ENCODE measurements around the gene ESRRA.
A peak's percentile ranks its signal among the peaks of the same experiment; 100 is the strongest.

ESRRA gene

GRCh38 chr11:64275031-64275800, 30.1 kb upstream of the ESRRA start:
- no peak for DNase-seq

- no peak for DNase-seq
These were observed 29.5 kb upstream of the ESRRA start for GRCh38 chr11:64275841-64276240.

- no peak for DNase-seq
These were observed 28.5 kb upstream of the ESRRA start for GRCh38 chr11:64276653-64277431.

GRCh38 chr11:64278576-64279190, 26.6 kb upstream of the ESRRA start:
- no peak for DNase-seq

DNA sequence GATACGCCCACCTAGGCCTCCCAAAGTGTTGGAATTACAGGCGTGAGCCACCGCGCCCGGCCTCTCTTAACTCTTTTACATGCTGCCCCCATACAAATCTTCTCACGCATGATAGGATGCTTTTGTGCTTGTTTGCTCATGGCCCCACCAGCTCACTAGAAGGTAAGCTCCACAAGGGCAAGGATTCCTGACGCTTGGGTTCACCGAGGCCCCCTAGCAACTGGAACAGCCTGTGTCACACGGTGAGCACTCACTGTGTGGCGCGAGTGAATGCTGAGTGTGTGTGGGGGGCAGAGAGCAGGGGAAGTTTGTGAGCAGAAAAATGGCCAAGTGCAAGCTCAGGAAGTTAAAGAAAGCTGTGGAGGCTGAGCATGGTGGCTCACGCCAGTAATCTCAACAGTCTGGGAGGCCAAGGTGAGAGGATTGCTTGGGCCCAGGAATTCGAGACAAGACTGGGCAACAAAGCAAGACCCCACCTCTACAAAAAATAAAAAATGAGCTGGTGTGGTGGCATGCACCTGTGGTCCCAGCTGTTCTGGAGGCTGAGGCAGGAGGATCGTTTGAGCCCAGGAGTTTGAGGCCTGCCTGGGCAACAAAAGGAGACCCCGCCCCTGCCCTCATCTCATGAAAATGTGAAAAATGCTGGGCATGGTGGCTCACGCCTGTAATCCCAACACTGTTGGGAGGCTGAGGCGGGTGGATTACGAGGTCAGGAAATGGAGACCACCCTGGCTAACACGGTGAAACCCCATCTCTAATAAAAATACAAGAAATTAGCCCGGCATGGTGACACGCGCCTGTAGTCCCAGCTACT, 23.2 kb upstream of the ESRRA start:
- no peak for DNase-seq

- no peak for DNase-seq
These were observed 22.2 kb upstream of the ESRRA start for GRCh38 chr11:64283092-64283491.

DNA sequence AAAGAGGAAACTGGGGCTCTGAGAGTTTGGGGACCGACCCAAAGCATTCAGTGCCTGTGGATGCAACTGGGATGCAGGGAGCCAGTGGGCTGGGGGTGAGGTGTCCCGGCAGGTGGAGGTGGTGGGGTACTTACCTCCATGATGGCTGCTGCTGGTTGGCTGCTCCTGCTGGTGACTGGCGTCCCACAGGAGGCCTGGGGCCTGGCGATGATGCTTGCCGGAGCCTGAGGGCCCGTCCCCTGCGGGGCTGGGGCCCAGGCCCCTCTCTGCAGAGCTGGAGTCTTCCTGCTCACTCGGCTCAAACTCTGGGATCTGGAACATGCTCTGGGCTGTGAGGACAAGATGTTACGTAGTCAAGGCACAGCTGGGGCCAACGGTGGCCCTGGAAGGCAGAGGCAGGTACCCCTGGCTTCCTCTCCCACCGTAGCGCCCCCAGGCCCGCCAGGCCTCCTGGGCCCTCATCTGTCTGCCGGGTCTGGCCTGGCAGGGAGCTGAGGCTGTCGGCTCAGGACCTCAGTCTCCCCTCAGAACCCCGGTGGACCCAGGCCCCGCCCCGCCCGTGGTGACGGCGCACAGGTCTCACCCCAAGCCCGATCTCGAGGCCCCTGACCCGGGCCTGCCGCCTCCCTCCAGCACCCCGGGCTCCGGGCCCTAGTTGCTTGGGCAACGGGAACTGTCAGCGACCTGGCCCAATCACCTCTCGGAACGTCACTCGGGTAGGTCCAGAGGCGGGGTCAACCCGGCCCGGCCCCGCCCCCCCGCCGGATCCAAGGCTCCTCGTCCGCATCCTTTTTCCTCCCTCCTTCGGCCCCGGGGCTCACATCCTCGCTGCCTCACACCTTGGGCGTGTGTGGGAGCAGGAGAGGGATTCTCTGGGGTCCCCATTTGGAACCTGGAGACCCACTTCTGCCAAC, 21.0 kb upstream of the ESRRA start, which contains the start of gene BAD:
Gene BAD, minus strand, starts transcription at position 618 of the 914 bp plus-strand sequence. Its CDS starts 297 bp downstream, at position 321.
- peak; percentile 97 for DNase-seq

DNA sequence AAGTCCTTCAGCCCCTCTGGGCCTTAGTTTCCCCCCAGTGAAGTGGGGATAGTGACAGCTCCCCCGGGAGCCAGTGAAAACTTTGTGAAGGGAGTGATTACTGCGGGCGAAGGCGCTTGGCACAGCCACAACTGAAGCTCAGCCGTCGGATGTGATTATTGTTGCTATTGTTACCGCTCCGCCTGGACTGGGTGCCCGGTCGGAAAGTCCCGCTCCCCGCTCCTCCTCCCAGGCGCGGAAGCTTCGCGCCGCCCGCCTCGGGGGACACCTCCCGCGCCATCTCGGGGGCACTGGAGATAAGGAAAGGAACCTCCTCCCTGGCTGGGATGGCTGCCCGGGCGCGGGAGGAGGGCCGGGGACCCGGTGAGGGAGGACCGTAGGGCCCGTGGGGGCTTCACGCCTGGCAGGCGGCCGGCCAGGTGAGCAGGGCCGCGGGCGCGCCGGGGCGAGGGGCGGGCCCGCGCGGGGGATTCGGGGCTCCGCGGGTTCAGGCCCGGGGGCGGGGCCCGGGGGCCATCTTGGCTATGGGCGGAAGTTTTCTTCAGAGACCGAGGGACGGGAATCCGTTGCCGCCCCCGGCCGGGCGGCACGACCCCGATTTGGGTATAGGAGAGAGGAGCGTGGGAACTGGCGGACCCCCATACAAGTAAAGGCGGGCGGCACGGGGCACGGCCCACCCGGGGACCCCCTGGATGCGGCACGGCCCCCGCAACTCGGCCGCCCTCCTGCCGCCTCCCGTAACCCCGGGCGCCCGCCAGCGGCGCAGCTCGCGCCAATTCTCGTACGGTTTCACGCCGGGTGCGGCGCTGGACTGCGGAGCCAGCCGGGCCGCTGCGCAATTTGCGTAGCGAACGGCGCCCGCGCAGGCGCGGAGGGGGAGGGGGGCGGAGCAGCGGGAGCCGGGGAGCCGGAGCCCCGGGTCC, 20.1 kb upstream of the ESRRA start, which contains the start of gene GPR137:
Gene GPR137, plus strand, starts transcription at position 887 of the 923 bp plus-strand sequence. CDS start 677 bp downstream, outside the sequence.
- peak; percentile 97 for DNase-seq

DNA sequence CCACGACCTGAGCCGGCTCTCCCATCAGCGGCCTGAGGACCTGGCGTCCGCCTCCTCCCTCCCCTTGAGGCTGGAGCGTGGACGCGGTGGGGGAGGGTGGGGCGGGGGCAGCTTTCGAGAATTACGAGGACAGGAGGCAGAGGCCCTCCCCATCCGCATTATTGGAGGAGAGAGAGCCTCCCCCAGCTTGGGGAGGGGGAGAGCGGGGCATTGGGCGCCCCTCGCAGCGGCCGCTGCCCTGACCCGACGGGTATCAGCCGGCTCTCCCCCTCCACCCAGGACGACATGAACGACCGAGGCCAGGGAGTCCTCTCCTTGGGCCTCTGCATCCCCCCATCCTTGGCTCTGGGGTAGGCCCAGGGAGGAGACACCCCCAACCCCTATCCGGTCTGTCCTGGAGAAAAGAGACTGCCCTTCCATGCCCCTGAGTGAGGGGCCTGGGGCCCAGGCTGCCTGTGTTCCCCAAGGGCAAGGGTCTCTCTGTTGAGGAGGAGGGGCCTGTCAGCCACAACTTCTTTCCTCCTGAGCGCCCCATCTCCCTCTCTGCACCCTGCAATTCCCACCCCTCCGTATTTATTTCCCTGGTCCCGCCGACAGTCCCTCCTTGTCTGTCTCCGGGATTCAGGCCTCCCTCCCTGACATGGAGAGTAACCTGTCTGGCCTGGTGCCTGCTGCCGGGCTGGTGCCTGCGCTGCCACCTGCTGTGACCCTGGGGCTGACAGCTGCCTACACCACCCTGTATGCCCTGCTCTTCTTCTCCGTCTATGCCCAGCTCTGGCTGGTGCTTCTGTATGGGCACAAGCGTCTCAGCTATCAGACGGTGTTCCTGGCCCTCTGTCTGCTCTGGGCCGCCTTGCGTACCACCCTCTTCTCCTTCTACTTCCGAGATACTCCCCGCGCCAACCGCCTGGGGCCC, 19.2 kb upstream of the ESRRA start:
- peak; percentile 73 for DNase-seq

DNA sequence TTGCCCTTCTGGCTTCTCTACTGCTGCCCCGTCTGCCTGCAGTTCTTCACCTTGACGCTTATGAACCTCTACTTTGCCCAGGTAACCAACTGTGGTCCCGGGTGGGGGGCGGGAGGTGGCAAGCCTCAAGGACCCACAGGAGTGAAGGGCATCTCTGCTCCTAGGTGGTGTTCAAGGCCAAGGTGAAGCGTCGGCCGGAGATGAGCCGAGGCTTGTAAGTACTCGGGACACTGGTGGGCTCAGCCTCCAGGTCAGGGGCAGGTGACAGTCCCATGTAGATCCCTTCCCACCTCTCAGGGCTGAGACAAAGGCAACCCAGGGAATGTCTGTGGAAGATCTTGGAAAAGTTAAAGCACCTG, 18.5 kb upstream of the ESRRA start:
- no peak for DNase-seq

DNA sequence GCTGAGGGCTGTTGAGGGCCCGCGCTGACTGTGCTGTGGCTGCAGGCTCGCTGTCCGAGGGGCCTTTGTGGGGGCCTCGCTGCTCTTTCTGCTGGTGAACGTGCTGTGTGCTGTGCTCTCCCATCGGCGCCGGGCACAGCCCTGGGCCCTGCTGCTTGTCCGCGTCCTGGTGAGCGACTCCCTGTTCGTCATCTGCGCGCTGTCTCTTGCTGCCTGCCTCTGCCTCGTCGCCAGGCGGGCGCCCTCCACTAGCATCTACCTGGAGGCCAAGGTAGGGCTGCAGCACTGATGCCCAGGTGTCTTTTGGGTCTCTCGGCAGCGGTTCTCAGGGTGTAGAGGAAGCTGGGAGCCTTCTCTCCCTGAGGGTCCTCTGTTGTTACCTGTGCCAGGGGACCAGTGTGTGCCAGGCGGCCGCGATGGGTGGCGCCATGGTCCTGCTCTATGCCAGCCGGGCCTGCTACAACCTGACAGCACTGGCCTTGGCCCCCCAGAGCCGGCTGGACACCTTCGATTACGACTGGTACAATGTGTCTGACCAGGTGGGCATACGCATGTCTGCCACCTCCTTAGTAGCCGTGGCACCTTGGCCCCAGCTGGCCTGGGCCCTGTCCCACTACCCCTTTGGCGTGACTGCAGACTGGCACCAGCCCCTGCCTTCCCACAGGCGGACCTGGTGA, 17.5 kb upstream of the ESRRA start:
- no peak for DNase-seq

GRCh38 chr11:64288353-64288750, 17.0 kb upstream of the ESRRA start:
- no peak for DNase-seq

DNA sequence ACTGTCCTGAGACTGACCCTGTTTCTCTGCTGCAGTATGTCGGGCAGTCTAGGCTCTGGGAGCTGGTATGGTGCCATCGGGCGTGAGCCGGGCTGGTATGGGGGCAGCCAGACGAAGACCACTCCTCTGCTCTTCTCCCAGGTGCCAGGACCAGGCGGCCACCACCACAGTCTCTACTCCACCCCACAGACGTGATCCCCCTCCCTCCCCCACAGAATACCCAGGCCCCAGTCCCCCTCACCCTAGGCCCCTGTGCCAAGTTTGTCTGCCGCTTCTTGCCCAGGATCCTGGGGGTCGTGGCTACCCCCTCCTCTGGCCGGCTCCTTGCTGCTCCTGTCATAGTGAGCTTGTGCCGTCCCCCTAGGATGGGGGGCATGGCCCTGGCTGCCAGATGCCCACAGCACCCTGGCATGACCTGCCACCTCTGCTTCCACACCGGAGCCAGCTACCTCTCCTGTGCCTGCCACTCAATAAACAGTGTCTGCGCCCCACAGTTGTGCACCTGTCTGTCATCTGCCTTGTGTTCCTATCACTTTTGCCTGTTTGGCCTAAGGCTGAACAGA, 16.2 kb upstream of the ESRRA start:
- no peak for DNase-seq

DNA sequence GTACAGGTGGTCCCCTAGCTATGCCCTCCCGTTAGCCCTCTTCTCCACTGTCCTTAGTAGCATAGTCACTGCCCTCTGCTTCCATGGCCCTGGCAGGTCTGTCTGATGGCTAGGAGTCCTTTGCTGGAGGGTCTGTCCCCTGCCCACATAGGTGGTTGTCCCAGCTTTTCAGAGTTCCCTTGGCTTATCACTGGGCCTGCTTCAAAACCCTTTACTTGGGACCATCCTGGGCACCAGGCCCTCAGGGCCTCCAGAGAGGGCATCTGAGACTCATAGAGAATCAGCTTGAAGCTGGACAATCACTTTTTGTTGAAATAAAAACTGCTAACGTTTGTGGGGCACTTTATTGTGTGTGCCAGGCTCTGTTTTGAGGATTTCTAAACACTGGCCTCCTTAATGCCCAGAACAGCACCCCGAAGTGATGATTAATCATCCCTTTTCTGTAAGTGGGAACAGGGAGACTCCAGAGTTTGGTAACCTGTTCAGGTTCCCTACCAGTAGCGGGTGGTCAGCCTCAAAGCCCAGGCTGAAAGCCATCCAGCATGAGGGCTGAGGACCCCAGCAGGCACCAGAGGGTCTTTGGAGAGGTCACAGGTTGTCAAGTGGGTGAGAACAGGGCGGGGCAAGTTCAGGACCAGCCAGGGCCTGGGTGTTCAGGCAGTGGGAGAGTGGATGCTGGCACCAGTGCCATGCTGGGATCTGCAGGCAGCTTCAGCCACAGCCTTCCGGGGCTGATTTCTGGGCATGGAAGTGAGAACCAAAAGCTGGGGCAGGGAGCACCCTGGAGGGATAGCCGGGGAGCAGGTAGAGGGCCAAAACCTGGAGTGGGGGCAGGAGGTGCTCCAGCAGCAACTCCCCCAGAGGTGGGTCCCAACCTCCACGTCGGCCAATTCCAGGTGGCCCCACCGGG, 14.7 kb upstream of the ESRRA start:
- no peak for DNase-seq

- DNase-seq = no peak
These were observed 14.0 kb upstream of the ESRRA start, which contains the start of gene KCNK4 for GRCh38 chr11:64291262-64291751. Gene KCNK4 (plus strand): TSS chr11:64291302. CDS start chr11:64293019, 1,717 bp downstream.

DNA sequence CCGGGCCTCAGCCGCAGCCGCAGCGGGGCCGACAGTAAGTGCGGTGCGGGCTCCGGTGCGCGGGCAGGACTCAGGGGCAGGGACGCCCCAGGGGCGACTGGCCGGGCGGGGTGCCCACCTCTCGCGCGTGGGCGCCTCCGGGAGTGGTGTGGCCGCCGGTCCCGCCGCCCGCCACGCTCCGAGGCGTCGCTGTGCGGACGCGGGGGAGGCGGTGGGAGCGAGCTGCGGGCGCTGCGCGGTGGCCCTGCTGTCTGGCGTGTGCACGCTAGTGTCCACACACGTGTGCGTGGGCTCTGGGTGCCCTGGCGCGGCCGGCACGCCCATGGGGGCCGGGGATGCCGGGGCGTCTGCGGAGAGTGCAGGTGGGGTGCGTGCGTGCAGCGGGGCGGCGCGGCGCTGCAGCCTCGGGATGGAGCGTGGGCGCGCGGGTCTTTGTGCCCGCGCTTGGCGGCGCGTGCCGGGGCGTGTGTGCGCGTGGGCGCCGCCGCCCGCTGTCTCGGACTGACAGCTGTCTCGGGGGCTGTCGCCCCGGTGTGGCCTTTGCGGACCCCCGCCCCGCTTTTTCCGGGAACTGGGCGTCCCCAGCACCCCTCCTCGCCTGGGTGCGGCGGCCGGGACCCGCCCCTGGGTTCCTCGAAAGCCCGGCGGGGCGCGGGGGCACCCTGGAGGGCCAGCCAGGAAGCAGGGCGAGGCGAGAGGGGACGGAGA, 13.4 kb upstream of the ESRRA start:
- no peak for DNase-seq

Measured in activated effector memory CD4-positive, alpha-beta T cell treated with anti-CD3 and anti-CD28 coated beads, Interleukin-2, amount 50 U/mL, for 16 hours (primary cell).